Fibroblast of mammary gland (primary cell): ENCODE measurements around the gene DNAJA2.

Source experiments
- DNase-seq: peaks from one replicate; pipeline ENCODE4 v3.0.0-alpha.2; 2010; ENCODE audit warnings: low read depth
- H3K4me3 ChIP-seq: 2 replicates; pipeline ENCODE4 v1.5.1; 2011; ENCODE audit warnings: low read depth, mild to moderate bottlenecking, low read length, moderate library complexity; ENCODE audit not compliant: control insufficient read depth
- CTCF ChIP-seq: conservative IDR thresholded peaks from 2 replicates; pipeline ENCODE4 v1.5.1; 2011; ENCODE audit warnings: low read depth, low read length, inconsistent platforms; ENCODE audit not compliant: control insufficient read depth, insufficient read depth

Gene DNAJA2

GRCh38 chr16:46929378-46930332 is 43.8 kb downstream of the DNAJA2 start:
- peak; percentile 88 for TF ChIP-seq CTCF
- H3K4me3 ChIP-seq, result no peak overlapping the region
- peak; percentile 58 for DNase-seq

DNA sequence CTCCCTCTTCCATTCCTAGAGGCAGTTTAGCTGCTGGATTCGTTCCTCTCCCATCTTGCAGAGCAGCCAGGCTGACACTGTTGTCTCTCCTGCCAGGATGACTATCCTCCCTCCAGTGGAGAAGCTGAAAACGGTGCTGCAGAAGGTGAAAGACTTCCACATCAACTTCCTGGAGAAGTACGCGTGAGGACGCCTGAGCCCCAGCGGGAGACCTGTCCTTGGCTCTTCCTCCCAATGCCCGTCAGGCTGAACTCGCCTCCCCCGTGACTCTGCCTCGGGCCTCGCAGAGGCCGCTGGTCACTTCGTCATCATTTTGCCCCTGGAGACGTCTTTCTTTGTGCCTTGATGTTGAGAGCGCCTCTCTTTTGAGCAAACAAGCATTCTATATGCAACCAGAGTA is 44.7 kb downstream of the DNAJA2 start:
- DNase-seq, result no peak
- no peak overlapping the region for H3K4me3 ChIP-seq
- TF ChIP-seq CTCF, result no peak

- no peak for TF ChIP-seq CTCF
- no peak for DNase-seq
- H3K4me3 ChIP-seq, result no peak overlapping the region
Measured at GRCh38 chr16:46927273-46927672, 46.2 kb downstream of the DNAJA2 start.

DNA sequence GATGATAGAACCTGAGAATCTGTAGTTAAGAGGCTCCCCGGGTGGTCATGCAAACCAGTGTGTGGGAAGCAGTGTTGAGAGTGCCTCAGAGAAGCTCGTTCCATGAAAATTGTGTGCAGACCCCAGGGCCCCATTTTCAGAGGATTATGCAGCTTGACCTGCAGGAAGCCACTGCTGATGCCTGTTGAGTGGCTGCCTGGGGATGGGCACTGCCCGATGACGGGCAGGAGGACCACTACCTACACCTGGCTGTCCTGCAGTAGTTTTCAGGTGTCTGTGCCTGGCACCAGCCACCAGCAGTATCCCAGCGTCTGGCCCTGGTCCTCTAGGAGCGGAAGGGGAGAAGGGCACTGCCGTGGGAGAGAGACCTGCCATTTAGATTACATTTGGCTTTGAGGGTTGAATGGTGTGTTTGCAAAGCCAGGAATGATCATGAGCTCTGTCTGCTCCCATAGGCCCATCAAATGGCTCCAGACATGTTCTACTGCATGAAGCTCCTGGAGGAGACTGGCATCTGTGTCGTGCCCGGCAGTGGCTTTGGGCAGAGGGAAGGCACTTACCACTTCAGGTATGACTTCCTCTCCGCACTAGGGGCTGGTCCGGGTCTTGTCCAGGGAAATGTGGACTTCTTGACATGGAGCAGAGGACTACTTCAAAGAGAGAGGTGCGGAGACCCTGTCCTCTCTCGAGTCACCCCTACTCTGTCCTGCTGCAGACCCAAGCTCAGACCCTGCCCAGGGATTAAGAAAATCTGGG is 46.8 kb downstream of the DNAJA2 start:
- H3K4me3 ChIP-seq, result no peak overlapping the region
- no peak for DNase-seq
- TF ChIP-seq CTCF, result no peak

DNA sequence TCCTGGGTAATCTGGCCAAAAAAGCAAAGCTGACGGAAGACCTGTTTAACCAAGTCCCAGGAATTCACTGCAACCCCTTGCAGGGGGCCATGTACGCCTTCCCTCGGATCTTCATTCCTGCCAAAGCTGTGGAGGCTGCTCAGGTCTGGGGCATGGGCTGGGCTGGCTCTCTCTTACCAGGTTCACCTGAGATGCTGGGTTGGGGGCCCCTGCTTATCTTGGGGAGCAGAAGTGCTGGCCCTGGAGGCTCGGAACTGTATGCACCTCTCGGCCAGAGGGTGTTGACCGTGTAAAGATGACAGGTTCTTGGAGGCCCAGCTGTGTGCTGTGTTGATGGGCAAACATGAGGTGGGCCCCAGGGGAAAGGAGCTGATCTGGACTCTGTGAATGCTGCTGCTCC is 49.1 kb downstream of the DNAJA2 start:
- no peak overlapping the region for H3K4me3 ChIP-seq
- DNase-seq, result no peak
- TF ChIP-seq CTCF, result no peak

GRCh38 chr16:46923513-46924295 is 49.8 kb downstream of the DNAJA2 start:
- no peak overlapping the region for H3K4me3 ChIP-seq
- TF ChIP-seq CTCF, result no peak
- DNase-seq, result peak; percentile 56
